ENCODE measurements around the gene JPH4.

Gene JPH4

GRCh38 chr14:23531391-23531790, 47.2 kb downstream of the JPH4 start:
- no peak for DNase-seq (ENCODE audit: low read depth in 2 of 2, low spot score in 1 of 2)

- no peak for DNase-seq (ENCODE audit: low read depth in 2 of 2, low spot score in 1 of 2)
Observed at GRCh38 chr14:23530375-23531055, 48.1 kb downstream of the JPH4 start.

- no peak for DNase-seq (ENCODE audit: low read depth in 2 of 2, low spot score in 1 of 2)
Observed at GRCh38 chr14:23529016-23529415, 49.6 kb downstream of the JPH4 start.

GRCh38 chr14:23528555-23528954, 50.0 kb downstream of the JPH4 start:
- DNase-seq (ENCODE audit: low read depth in 2 of 2, low spot score in 1 of 2): no peak

- no peak for DNase-seq (ENCODE audit: low read depth in 2 of 2, low spot score in 1 of 2)
Observed at GRCh38 chr14:23525611-23526010, 53.0 kb downstream of the JPH4 start.

GRCh38 chr14:23524954-23525353, 53.6 kb downstream of the JPH4 start:
- no peak for DNase-seq (ENCODE audit: low read depth in 2 of 2, low spot score in 1 of 2)

GRCh38 chr14:23523229-23524016, 55.2 kb downstream of the JPH4 start:
- no peak for DNase-seq (ENCODE audit: low read depth in 2 of 2, low spot score in 1 of 2)

GRCh38 chr14:23522643-23523198, 55.9 kb downstream of the JPH4 start:
- no peak for DNase-seq (ENCODE audit: low read depth in 2 of 2, low spot score in 1 of 2)

- no peak for DNase-seq (ENCODE audit: low read depth in 2 of 2, low spot score in 1 of 2)
Observed at GRCh38 chr14:23521785-23522640, 56.6 kb downstream of the JPH4 start.

- DNase-seq (ENCODE audit: low read depth in 2 of 2, low spot score in 1 of 2): no peak
Observed at GRCh38 chr14:23520899-23521533, 57.6 kb downstream of the JPH4 start.

GRCh38 chr14:23518709-23519108, 59.9 kb downstream of the JPH4 start:
- no peak for DNase-seq (ENCODE audit: low read depth in 2 of 2, low spot score in 1 of 2)
